NCI-H1436 (cell line): ENCODE results near the gene IMPG1.
A peak's percentile ranks its signal among the peaks of the same experiment; 100 is the strongest.
"Not testable (repeated sequence)": the region's sequence is repeated elsewhere in the genome, so short reads cannot be mapped to it uniquely, and the experiment has no call there.

Experiments
- DNase-seq: peaks from one replicate; lab custom pipeline; 2025; lab: John Stamatoyannopoulos, UW

Gene IMPG1

GRCh38 chr6:75946146-75946831 lies 126.2 kb downstream of the IMPG1 start:
- DNase-seq: no peak

GRCh38 chr6:75943381-75943780 lies 129.1 kb downstream of the IMPG1 start:
- DNase-seq: no peak

DNA sequence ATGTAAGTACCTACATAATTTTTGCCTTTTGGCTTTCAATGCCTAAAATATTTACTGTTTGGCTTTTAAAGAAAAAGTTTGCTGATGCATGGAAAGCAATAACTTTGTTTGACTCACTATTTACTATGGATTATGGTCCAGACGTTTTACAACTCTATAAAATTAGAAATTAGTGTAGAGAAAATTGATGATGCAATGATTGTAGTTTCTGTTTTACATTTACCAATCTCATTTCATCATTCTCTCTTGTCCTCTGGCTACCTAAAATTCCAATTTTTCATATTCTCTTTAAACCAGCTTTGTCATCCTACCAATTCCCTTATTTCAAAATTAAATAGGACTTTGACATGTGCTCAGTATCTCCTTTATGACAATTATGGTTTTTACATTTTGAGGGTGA lies 131.0 kb downstream of the IMPG1 start:
- no peak for DNase-seq

DNA sequence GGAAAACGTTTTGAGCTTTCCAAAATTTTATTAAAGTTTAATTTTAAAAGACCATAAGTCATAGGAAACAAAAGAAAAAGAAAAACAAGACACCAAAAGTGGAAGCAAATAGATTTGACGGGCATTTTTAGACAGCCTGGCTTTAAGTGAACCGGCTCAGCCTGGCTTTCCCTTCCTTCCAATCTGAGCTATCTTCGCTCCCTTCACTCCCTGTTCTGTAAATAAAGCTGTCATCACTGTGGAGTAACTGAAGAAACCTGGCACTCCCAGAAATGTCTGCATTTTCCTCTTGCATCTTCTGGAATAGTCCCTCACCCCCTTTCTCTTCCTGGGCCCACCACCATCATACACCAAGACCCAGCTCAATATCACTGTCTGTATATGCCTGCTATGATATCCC lies 131.9 kb downstream of the IMPG1 start:
- DNase-seq: no peak

DNA sequence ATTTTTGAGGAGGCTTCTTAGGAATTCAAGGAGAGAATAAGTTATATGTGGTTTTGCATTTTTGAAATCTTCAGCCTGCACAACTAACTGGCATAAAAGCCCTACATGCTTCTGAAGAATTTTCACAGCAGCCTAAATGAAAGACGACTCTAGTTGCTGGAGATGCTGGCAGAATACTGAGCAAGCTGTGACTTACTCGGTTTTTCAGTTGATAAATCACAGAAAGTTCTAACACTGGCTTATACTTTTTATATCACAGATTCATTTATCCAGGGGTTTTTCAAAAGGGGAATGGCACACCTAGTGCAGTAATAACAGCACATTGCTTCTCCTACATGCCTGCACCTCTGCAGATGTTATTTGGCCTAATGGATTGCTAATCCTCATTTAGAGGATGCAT lies 134.6 kb downstream of the IMPG1 start:
- no peak for DNase-seq

- DNase-seq: no peak
These were observed 135.8 kb downstream of the IMPG1 start for GRCh38 chr6:75936682-75937081.

DNA sequence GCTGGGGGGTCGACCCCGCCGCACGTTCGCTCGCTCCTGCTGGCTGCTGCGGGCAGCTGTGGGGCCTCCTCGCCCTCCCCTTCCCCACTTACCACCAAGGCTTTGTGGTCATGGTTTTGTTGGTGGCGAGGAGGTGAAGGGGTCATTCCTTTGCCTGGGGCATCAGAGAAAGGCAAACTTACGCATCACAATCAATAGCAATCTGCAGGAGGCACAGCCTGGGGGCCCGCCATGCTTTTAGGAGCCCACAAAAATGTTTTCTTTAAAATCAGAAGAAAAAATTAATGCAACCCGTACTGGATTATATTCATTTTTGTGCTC lies 137.0 kb downstream of the IMPG1 start:
- no peak for DNase-seq

- peak; percentile 40 for DNase-seq
These were observed 137.6 kb downstream of the IMPG1 start for GRCh38 chr6:75934643-75935472.

- no peak for DNase-seq
These were observed 139.0 kb downstream of the IMPG1 start for GRCh38 chr6:75933387-75933975.

DNA sequence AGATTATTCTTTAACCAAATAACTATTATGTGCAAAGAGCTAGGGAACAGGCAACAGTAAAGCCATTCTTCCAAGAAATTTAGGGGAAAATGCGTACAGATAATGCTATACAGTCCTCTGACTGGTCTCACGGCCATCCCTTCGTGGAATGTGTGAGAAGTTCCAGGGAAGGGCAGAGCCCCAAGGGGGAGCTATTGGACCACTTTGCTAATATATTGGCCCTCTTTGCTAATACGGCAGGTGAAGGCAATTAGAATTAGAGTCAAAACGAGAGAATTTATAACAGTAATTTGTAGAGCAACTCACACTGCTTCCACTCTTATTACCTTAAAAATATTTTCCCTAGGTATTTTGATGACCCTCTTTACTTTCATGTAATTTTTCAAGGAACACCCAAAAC lies 140.4 kb downstream of the IMPG1 start:
- no peak for DNase-seq

DNA sequence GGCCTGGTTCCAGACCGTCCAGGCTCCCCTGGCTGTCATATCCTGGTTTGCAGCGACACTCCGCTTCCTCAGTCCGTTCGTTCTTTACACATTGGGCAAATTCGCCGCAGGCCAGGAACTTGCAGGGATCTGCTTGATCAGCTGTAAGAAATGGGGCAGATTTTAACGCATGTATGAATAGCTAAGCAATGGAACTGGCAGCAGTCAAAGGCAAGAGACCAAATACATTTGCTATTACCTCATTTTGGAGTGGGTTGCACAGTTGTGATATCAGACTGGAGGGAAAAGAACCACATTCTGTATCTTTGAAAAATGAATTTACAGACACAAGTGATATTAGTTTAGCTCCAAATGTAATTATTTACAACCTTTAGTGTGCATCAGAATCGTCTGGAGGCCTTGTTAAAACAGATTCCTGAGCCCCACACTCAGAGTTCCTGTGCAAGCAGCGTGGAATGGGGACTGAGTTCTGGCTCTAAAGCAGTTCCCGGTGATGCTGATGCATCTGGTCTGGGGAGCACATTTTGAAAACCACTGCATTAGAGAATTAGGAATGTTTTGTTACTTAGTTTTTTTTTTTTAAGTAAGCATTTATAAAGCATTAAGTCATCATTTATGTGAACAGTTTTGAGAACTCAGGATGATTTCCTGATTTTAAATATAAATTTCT lies 141.3 kb downstream of the IMPG1 start:
- DNase-seq: no peak

DNA sequence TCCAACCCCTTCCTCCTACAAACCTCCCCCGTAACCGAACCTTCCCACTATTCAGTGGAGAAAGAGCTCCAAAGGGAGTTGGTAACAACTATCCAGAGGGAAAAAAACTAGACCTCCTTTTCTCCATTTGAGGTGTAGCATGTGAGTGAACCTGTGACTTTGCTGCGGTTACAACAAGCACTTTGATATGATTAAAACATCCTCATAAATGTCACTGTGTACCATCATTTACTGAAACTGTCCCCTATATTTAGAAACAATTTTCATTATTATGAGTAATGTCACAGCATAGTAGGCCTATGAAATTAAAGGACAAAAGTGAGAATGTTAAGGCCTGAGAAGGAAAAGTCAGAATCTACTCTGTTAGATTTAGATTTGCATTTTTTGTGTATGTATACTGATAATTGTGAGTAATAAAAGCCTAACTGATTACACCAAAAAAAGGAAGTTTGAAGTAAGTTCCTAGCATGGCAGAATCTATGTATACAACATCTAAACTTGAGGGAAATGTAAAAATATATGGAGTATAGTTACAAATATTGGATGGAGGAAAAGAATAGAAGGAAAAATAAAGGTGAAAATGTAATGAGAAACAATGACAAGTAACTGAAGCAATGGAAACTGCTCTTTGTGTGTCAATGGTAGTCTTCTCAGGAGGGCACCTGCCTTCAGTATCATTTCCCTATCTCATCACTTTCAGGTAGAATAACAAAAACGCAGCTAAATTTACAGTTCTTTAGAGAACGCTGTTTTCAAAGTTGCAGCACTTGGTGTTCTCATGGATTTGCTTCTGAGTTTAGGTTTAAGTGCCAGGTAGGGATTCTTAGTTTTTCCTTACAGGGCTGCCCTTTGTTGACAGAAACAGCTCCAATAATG lies 145.9 kb downstream of the IMPG1 start:
- no peak for DNase-seq

GRCh38 chr6:75922226-75922625 lies 150.2 kb downstream of the IMPG1 start:
- no peak for DNase-seq

- DNase-seq: no peak
These were observed 159.4 kb downstream of the IMPG1 start for GRCh38 chr6:75913040-75913439.

GRCh38 chr6:75907444-75907843 lies 165.0 kb downstream of the IMPG1 start:
- DNase-seq: no peak

GRCh38 chr6:75906871-75907270 lies 165.6 kb downstream of the IMPG1 start:
- DNase-seq: no peak

DNA sequence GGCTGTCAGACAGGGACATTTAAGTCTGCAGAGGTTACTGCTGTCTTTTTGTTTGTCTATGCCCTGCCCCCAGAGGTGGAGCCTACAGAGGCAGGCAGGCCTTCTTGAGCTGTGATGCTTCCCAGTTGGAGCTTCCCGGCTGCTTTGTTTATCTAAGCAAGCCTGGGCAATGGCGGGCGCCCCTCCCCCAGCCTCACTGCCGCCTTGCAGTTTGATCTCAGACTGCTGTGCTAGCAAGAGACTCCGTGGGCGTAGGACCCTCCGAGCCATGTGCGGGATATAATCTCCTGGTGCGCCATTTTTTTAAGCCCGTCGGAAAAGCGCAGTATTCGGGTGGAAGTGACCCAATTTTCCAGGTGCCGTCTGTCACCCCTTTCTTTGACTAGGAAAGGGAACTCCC lies 167.3 kb downstream of the IMPG1 start:
- not testable (repeated sequence) for DNase-seq

DNA sequence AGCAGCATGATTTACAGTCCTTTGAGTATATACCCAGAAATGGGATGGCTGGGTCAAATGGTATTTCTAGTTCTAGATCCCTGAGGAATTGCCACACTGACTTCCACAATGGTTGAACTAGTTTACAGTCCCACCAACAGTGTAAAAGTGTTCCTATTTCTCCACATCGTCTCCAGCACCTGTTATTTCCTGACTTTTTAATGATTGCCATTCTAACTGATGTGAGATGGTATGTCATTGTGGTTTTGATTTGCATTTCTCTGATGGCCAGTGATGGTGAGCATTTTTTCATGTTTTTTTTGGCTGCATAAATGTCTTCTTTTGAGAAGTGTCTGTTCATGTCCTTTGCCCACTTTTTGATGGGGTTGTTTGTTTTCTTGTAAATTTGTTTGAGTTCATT lies 172.2 kb downstream of the IMPG1 start:
- not testable (repeated sequence) for DNase-seq

- DNase-seq: no peak
These were observed 175.9 kb downstream of the IMPG1 start for GRCh38 chr6:75896526-75896925.

- no peak for DNase-seq
These were observed 178.7 kb downstream of the IMPG1 start for GRCh38 chr6:75893776-75894152.

- DNase-seq: peak; percentile 35
These were observed 179.2 kb downstream of the IMPG1 start for GRCh38 chr6:75893058-75893775.
